LoVo (cell line): ENCODE measurements around the gene JOSD1.

ENCODE experiments used
- DNase-seq: peaks from one replicate; pipeline ENCODE4 v3.0.0-alpha.2; 2016; ENCODE audit warnings: low spot score

JOSD1 gene

DNA sequence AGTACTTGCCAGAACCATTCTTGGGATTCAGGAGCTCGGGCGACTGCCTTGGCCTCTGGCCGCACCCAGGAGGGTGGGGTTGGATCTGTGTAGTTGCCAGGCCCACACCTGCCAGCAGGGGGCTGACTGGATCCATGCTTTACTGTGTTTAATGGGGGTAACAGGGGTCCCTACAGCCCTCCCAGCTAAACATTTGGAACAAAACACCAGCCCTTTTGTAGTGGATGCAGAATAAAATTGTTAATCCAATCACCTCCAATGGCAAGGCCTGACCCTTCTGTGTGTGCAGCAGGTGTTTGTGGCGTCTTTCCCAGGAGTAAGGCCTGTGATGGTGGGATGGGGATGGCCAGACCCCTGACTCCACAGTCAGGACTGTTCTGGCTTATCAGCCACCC lies 32.6 kb upstream of the JOSD1 start:
- DNase-seq: peak; percentile 18

GRCh38 chr22:38732251-38732815 lies 31.6 kb upstream of the JOSD1 start:
- DNase-seq: no peak

DNA sequence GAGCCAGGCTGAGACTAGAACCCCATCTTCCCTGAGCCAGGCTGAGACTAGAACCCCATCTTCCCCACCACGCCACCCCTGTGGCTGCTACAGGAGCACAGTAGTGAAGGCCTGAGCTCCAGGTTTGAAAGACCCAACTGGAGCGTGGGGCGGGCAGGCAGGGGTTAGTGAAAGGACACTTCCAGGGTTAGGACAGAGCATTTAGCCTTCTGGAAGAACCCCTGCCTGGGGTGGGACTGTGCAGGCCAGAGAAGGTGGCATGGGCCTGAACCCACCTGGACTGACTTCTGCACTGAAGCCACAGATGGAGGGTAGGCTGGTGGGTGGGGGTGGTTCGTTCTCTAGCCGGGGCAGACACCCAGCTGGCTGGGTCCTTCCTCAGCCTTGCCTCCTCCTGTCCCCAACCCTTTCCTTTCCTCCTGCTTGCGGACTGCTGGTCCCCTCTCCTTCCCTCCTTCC lies 31.0 kb upstream of the JOSD1 start:
- DNase-seq: no peak

- DNase-seq: no peak
Observed at GRCh38 chr22:38730411-38730871, 29.7 kb upstream of the JOSD1 start.

GRCh38 chr22:38729946-38730345 lies 29.2 kb upstream of the JOSD1 start:
- DNase-seq: no peak

DNA sequence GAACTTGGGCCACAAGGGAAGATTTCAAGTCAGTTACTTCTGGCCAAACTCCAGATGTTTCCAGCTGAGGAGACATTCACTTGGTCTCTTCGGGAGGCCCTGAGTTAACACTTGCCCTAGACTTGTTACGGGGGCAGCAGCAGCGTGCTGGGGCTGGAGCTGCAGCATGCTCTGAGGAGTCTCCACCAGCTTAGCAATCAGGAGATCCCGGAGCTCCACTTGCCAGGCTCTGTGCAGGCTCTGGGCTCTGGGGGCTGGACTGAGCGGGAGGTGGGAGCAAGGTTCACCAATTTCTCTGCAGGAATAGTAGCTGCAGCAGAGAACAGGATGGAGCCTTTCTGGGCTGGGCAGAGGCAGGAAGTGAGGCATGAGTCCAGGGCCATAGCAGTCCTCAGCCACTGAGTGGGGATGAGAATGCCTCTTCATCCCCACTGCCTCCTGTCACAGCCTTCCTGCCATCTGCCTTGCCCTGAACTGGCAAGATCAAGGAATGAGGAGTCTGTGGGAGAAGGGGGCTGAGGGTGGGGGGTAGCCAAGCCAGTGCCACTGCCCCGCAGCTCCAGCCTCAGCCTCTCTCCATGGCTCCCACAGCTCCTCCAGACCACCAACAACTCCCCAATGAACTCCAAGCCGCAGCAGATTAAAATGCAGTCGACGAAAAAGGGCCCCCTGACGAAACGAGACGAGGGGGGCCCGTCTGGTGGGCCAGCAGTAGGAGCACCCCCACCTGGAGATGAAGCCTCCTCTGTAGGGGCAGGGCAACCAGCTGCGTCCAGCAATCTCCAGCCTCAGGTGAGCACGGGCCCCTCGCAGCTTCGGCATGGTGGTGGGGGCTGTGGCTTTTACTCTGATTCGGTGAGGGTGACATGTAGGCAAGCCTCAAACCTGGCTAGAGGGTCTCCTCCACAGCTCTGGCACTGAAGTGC lies 28.4 kb upstream of the JOSD1 start:
- no peak for DNase-seq

DNA sequence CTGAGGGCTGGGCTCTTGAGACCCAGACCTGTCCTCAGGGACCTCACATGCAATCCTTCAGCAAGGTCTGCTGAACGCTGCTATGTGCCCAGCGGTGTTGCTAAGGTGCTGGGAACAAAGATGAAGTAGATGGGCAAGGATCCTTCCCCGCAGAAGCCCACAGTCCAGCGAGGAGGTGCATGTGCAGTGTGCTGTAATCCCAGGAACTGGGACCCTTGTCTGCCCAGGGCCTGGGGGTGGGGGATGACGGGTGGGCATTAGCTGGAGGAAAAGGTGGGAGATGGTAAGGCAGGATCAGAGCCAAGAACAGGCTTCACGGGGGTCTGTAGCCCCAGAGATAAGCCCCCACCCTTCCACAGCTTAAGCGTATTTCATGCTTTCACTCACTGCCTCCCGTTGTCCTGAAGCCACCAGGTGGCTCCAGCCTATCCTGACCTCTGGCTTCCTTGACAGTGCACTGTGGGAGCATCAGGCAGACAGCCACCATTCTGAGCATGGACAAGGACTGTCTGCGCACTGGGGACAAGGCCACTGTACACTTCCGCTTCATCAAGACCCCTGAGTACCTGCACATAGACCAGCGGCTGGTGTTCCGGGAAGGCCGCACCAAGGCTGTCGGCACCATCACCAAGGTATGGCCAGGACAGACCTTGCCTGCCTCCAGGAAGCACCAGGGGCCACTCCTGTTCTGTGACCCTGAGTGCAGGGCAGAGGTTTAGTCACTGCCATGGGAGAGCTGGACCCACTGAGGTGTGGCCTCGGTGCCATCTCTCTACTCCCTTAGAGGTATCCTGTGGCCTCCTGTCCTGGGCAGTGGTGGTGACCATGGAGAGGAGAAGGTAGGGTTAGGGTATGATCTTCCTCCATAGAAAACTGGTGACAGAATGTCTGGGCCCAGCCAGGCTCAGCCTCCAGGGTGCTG lies 27.0 kb upstream of the JOSD1 start:
- DNase-seq: no peak

DNA sequence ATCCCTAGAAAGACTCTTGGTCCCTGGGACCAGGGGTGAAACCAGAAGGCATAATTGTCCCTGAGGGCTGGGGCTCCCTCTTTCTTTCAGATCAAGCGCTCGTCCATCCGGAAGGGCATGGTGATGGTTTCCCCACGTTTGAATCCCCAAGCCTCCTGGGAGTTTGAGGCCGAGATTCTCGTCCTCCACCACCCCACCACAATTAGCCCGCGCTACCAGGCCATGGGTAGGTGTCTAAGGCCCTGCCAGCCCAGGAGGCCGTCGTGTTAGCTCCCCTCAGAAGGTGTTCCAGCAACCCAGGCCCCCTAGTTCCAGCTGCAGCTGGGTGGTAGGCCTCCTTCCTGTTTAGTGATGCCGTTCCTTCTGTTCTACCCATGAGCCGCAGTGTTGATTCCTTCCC lies 26.4 kb upstream of the JOSD1 start:
- DNase-seq: no peak

- no peak for DNase-seq
Observed at GRCh38 chr22:38725900-38726655, 25.3 kb upstream of the JOSD1 start.

DNA sequence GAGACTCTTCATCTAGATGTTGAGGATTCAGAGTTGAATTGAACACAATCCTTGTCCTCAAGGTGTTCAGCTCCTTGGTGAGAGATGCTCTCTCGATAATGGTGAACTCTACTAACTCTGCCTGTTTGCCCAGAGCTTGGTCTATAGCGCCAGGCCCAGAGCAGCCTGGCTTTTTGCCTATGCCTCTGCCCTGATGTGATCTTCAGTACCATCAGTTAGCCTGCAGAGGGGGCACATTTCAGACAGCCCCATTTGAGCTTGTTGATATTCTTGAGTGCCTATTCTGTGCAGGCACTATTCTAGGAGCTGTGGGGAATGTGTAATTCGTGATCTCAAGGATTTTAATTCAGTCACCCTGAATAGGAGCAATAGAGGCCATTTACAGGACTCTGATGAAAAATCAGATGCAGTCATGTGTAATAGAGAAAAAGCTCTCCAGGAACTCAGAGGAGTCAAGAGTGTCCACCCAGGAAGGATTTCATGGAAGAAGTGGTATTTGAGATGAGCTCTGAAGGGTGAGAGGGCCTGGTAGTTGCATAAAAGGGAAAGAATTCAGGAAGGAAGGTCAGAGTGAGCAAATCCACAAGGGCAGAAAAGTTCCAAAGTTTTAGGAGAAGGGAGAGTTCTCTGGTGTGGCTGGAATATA lies 24.3 kb upstream of the JOSD1 start:
- DNase-seq: no peak

- no peak for DNase-seq
Observed at GRCh38 chr22:38724176-38724575, 23.4 kb upstream of the JOSD1 start.

DNA sequence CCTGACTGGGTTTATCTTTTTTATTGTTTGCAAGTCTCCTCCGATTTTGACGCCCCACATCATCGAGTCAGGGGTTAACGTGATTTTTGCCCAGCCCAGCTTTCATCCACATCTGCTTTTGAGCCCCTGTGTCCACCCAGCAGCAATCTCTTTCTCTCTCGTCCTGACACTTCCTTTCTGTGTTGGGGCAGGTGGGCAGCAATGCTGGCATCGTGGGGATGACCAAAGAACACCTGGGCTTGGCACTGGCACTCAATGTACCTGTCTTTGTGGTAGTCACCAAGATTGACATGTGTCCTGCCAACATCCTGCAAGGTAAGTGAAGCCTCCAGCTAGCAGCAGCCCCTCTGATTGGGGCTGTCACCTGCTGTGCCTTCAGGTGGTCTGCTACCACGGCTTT lies 20.8 kb upstream of the JOSD1 start:
- DNase-seq: no peak

DNA sequence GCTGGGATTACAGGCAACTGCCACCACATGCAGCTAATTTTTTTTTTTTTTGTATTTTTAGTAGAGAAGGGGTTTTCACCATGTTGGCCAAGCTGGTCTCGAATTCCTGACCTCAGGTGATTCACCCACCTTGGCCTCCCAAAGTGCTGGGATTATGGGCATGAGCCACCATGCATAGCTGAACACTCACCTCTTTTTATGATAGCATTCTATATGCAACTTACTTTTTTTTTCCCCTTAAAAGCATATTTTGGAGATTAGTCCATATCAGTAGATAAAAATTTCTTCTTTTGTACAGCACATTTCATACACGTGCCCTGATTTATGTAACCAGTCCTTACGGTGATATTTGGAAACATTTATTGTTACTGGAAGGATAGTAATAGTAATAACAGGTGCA lies 19.6 kb upstream of the JOSD1 start:
- DNase-seq: no peak

GRCh38 chr22:38719196-38719595 lies 18.5 kb upstream of the JOSD1 start:
- DNase-seq: no peak

DNA sequence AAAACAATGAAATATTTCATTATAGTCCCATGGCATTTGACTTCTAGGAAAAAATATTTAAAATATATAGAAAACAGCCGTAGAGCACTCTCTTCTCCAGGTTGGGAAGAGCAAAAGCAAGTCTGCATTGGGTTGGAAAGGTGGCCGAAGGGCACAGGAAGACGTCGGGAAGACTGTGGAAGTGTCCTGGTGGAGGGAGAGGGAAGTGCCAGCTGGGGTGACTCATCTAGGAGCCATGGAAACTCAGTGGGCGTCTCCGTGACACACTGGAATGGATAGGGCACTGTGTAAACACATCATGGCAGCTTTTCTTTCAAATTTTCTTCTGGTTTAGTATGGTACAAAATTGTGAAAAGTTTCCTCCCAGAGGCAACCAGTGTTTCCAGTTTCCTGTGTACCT lies 17.7 kb upstream of the JOSD1 start:
- DNase-seq: peak; percentile 90

DNA sequence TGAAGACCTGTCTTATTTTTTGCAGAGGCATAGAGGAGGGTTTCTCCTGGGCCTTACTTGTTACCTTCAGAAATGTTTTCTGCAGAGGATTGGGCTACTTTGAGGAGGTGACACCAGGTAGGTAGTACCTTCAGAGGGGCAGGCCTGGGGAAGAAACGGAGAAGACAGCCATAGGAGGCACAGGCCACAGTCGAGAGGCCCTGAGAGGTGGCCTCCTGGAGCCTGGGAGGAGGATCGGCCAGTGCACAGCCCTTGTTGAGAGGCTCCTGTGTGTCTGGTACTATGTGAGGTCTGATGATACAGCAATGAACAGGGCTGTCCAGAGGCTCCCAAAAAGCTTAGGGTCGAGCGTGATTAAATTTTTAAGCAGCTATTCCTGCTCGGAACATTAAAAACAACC lies 16.5 kb upstream of the JOSD1 start:
- no peak for DNase-seq

- DNase-seq: no peak
Observed at GRCh38 chr22:38716826-38717225, 16.1 kb upstream of the JOSD1 start.

DNA sequence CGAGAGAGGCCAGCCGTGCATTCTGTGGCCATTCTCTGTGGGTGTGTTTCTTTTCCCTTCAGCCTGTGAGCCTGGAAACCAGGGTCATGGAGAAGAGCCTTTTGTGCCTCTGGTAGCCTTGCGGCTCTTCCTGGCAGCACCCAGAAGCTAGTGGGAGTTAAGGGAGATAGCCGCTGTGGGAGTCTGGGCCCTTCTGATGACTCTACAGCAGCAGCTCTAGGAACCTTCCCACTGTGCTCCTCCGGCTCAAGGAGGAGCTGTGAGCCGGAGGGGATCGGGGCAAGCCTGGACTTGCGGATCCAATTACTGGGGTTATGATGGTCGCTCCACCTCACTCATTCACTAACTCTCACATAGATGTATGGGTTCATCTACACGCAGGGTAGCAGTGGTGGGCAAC lies 15.5 kb upstream of the JOSD1 start:
- no peak for DNase-seq

DNA sequence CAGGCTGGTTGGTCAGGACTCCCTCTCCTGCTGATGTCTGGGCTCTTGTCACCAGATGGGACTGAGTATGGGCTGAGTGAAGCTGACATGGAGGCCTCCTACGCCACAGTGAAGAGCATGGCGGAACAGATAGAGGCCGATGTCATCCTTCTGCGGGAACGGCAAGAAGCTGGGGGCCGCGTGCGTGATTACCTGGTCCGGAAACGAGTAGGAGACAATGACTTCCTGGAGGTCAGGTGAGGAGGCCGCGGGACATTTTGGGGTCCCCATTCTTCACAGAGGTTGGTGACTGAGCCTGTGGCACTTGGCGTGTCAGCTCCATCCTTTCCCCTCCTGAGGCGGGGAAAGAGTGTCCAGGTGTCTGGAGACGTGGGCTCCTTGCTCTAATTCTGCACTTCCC lies 15.1 kb upstream of the JOSD1 start:
- no peak for DNase-seq

DNA sequence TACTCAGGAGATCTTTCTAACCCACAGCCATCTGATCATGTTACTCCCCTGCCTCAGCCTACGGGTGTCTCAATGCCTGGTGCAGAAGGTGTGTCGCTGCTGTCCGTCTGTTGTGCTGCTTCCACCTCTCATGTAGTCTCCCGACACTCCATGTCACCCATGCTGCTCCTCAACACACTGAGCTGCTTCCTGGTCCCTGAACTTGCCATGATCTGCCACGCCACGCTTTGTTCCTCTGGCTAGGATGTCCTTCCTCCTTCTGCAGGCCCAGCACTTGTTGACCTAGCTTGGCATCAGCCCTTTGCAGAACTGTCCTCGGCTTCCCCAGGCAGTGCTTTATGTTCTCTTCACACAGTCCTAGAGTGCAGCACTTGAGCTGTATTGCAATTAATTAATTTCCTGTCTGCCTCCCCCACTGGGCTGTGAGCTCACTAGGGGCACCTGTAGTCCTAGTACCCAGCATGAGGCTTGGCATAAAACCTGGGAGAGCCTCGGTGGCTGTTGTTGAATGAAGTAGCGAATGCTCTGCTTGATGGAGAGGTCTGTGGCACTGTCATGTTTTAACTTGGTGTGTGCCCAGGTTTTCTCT lies 14.5 kb upstream of the JOSD1 start:
- no peak for DNase-seq

DNA sequence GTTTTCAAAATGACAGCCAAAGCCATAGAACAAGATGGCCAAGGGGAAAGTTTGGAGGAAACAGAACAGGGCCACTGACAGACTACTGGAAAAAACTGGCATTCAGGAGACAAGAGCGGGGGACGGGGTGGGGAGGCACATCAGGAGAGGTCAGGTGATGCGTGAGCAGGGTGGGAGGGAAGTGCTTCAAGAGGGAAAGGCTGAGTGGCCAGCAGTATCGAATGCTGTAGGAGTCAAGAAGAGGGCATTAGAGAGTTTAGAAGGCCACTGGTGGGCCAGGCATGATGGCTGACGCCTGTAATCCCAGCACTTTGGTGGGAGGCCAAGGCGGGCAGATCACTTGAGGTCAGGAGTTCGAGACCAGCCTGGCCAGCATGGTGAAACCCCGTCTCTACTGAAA lies 13.2 kb upstream of the JOSD1 start:
- DNase-seq: no peak
